NCI-H1092 (cell line): ENCODE data around the gene TTLL4.

Source experiments
- DNase-seq: peaks from one replicate; lab custom pipeline; 2025; lab: John Stamatoyannopoulos, UW

The TTLL4 gene

DNA sequence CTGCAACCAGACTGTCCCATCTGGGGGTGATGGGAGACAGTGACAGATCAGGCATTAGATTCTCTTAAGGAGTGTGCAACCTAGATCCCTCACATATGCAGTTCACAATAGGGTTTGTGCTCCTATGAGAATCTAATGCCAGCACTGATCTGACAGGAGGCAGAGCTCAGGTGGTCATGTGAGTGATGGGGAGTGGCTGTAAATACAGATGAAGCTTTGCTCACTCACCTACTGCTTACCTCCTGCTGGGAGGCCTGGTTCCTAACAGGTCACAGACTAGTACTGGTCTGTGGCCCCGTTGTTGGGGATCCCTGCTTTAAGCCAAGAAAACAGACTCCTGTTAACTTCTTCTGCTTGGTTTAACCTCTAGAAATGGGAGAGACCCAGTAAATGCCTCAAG is 74.5 kb downstream of the TTLL4 start:
- no peak for DNase-seq

DNA sequence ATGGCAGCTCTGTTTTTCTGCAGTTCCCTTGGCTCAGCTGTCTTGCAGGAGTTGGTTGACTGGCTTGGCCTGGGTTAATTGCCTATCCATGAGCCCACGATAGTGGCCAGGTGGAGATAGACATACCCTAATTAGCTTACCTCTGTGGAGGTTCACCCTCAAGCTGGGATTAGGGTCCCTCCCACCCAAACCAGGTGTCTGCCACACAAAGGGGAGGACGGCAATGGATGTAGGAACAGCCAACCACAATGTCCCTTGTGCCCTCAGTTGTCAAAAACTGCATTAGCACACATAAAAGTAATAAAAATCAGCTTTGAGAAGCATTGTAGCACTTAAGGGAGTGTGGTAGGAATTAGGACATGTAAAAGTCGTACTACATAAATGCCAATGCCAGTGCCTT is 75.5 kb downstream of the TTLL4 start:
- no peak for DNase-seq

DNA sequence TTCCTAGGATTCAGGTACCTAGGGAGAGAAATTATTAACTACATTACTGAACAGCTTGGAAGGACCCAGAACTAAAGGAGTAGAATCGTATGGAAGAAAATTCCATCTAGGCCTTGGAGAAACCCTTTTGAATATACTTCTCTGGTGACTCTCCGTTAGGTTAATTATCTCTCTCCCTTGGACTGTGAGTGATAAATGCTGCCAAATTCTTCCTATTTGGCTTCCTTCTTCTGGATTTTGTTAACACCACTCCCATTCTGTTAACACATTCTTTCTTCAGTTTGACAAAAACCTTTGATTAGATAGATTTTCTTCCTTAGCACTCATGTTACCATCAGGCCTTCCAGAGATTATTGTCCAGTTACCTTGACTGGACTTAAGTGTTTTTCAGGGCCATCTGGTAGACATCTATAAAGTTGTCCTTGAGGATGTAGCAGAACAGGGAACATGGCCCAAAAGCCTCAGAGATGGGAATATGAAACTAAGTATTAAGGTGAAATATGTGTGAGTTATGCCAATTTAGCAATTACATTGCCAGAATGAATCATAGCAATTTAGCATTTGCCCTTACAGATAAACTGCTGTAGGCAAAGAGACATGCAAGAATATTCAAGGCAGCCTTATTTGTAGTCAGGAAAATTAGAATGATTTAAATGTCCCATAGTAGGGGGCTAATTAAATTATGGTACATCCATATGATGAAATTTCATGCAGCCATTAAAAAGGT is 78.1 kb downstream of the TTLL4 start:
- no peak for DNase-seq

DNA sequence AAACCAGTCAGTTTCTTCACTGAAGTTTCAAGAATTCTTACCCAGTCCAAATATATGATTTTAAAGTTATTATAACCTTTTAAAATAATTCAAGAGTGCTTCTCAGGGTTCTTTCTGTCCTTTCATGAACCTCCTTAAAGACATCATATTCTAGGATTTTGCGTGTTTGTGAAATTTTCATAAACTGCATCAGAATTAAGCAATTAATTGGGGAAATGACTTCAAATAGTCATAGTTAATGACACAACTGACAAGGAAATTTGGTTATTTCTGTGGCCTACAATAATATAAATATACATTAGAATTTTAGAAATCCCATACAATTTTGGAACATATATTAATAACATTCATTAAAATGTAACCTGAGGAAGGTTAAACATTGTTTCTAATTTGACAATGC is 81.8 kb downstream of the TTLL4 start:
- DNase-seq, result no peak

DNA sequence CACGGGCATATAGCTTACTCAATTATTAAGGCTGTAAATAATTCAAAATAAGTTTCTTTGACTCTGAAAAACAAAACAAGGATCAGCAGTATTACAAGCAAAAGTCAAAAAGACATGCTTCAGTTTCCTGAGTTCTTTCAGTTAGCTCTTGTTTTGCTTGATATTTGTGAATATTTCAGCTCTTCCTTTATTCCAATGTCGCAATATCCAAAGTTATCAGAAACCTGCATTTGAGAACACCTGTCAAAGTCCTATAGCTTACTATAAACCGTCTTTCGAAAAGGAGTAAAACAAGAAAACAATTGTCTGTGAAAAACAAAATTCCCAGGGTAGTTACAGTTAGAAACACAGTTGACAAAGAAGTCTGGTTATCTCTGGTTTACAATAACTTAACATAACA is 86.1 kb downstream of the TTLL4 start:
- no peak for DNase-seq

DNA sequence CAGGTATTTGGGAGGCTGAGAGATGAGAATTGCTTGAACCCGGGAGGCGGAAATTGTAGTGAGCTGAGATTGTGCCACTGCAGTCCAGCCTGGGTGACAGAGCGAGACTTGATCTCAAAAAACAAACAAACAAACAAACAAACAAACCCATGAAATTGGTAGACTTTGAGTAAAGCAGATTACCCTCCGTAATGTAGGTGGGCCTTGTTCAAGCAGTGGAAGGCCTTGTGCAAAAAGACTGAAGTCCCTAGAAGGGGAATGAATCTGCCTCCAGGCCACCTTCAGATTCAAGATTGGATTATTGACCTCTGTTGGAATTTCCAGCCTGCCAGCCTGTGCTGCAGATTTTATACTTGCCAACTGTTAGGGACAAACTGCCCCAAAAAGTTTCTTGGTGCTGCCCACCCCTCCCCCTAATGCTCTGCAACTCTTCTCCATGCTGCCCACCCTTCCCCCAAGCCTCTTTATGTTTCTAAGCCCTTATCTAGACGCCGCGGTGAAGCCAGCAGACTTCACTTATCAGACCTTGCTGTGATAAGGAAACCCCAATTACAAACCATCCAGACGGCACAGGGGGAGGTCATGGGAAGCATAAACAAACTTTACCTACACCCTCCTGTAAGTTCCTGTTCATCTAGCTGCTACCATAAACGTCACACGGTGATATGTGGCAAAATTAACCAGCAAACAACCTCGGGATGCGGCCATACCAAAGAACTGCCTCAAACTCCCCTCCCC is 88.3 kb downstream of the TTLL4 start:
- no peak for DNase-seq

DNA sequence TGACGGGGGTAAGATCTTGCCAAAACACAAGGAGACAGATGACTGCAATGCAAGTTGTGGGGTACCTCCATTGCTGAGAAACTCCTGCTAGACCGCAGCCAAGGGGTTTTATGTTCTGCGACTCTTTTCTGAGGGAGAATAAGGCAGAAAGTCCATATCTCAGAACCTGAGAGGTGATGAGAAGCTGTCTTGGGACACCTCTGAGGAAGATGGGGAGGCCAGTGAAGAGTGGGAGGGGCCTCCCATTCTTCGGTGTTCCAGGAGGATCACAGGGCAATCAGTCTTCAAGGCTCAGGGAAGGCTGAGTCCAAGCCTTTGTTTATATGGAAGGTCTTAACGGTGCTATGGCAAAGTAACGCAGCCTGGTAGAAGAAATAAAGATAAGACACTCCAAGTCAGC is 89.4 kb downstream of the TTLL4 start:
- no peak for DNase-seq

DNA sequence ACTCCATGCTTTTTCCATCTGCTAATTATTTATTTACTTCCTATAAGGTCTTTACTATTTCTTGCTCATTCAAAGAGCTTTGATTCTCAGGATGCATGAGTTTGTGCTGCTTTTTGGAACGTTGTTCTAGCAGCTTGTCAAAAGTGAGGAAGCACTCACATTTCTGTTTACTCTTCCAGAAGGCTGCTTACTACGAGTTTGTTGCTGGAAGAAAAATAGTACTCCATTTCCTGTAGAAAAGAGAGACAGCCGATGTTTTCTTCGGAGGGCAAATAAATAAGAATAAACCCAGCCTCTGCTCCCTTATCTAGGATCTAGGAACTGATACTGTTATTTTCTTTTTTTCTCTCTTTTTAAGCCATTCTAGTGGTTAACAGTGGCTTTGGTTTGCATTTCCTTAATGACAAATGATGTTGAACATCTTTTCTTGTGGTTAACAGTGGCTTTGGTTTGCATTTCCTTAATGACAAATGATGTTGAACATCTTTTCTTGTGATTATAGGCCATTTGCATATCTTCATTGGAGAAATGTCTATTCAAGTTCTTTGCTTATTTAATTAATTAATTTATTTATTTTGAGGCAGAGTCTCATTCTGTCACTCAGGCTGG is 91.9 kb downstream of the TTLL4 start:
- no peak for DNase-seq

DNA sequence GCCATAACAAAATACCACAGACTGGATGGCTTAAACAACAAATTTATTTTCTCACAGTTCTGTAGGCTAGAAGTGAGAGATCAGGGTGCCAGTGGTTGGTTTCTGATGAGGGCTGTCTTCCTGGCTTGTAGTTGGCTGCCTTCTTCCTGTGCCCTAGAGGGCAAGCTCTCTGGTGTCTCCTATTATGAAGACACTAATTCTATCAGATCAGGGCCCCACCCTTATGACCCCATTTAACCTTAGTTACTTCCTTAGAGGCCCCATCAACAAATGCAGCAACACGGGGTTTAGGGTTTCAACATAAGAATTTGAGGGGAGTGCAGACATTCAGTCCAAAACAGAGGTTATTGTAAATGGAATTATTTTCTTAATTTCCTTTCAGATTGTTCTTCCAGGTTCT is 94.2 kb downstream of the TTLL4 start:
- no peak for DNase-seq
